Activated CD4-positive, alpha-beta T cell treated with anti-CD3 and anti-CD28 coated beads for 24 hours (primary cell): ENCODE results near the gene PNPT1.
A peak's percentile ranks its signal among the peaks of the same experiment; 100 is the strongest.

Experiments used
- DNase-seq, 2 donors: peaks; one replicate each; pipeline ENCODE4 v3.0.0-alpha.2; 2020; ENCODE audit warnings: low read depth in 2 of 2

The PNPT1 gene

DNA sequence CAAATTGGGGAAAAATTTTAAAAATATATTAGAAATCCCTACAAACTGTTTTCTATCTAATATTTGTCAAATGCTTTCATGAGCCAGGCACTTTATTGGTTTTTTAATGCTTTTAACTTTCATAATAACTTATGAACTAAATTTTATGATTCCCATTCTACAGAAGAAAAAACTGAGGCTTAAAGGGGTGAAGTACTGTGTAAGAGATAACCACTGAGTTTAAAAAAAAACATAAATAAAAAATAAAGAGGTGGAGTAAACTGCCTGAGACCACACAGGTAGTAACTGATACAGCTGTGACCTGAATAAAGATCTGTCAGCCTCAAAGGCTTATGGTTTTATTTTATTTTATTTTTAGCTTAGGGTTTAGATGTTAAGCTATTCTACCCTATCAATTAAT is 24.7 kb downstream of the PNPT1 start:
- no peak for DNase-seq

DNA sequence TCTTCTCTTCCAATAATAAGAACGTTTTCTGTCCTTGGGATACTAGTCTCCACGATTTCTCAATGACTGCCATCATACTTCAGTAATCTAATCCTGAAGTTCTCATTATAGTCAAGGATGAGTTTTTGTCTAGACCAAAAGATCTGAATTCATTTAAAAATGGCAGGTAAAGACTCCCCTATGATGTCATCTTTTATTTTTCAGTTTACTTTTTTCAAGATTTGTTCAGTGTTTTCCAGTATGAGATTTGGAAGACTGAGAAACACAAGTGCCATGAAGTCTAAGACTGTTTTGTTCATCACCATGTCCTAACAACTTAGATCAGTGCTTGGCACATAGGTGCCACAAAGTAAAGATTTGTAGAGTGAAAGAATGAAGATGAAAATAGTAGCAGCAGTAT is 40.4 kb downstream of the PNPT1 start:
- no peak for DNase-seq

DNA sequence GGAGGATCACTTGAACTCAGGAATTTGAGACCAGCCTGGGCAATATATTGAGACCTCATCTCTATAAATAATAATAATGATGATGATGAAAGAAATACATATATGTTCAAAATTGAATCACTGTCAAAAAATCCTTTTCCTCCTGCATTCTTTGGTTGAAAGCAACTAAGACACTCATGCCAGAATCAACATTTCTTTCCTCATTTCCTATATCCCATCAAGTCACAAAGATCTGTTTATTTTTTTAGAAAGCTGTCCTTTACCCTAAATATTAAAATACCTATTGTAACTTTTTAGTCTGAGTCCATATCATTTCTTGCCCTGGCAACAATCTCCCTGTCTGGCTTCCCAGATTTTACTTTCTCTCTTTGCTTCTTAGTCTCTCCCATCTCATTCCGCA is 44.4 kb downstream of the PNPT1 start:
- DNase-seq, result no peak

DNA sequence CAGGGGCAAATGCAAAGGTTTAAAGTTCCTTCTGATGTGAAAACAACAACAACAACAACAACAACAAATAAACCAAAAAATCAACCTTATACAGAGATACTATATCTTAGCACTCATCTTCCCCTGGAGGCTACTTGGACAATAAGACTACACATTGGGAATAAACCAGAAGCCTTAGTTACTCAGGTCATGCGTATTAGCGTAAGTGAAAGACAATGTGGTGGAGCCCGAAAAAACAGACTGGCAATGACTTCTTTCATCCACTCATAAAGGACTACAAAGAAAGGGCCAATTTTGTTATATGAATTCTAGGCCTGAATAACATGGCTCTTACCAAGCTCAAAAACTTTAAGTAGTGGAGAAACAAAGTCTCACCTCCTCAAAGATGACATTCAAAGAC is 56.8 kb downstream of the PNPT1 start:
- no peak for DNase-seq

DNA sequence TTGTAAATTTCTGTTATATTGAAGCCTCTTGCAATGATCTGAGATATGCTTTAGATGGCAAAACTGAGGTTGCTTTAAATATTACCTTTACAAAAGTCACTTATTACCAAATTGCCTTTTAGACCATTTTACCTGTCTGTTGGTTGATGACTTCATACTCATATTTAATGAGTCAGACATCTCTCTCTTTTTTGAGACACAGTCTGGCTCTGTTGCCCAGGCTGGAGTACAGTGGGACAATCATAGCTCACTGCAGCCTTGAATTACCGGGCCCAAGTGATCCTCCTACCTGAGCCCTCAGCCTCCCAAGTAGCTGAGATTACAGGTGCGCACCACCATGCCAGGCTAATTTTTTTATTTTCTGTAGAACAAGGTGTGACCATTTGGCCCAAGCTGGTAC is 64.7 kb downstream of the PNPT1 start:
- DNase-seq, result no peak

DNA sequence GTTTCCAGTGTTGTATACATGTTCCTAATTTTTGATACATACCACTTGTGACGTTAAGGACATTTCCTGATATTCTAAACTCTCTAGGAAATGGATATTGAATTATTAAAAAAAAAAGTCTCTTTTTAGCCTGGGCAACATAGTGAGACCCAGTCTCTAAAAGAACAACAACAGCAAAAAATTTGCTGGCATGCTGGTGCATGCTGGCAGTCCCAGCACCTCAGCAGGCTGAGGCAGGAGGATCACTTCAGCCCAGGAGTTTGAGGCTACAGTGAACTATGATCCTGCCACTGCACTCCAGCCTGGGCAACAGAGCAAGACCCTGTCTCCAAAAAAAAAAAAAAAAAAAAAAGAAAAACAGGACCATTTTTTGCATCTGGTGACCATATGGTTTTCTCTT is 65.7 kb downstream of the PNPT1 start:
- DNase-seq, result no peak

DNA sequence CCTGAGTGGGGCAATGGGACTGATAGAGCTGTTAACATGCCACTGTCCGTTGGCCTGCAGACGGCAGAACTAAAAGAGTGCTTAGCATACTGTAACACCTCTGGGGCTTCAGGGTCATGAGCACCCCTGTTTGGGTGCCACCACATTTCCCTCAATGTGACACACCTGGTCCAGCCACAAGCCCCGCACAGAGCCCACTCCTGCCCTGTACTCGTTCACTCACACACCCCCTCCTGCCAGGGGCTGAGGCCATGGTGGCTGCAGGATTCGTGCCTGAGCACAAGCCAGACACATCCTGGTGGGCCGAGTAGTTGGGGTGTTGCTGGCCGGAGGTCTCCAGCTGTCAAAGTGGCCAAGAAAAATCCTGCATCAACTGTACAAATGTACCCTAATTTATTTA is 71.8 kb downstream of the PNPT1 start:
- no peak for DNase-seq

DNA sequence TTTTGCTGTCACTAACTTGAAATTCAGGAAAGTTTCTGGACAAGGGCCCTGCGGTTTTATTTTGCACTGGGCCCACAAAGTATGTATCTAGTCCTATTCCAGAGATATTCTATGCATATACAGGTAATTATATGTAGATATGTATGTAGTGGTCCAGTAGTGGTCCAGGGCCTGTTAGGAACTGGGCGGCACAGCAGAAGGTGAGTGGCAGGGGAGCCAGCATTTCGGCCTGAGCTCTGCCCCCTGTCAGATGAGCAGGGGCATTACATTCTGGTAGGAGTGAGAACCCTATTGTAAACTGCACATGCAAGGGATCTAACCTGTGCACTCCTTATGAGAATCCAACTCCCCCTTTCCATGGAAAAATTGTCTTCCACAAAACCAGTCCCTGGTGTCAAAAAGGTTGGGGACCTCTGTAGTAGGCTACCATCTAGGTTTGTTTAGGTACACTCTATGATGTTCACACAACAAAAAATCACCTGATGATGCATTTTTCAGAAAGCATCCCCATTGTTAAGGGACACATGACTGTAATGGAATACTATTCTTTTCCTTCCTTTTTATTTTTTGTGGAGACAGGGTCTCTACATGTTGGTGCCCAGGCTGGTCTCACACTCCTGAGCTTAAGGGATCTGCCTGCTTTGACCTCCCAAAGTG is 73.4 kb downstream of the PNPT1 start:
- no peak for DNase-seq

DNA sequence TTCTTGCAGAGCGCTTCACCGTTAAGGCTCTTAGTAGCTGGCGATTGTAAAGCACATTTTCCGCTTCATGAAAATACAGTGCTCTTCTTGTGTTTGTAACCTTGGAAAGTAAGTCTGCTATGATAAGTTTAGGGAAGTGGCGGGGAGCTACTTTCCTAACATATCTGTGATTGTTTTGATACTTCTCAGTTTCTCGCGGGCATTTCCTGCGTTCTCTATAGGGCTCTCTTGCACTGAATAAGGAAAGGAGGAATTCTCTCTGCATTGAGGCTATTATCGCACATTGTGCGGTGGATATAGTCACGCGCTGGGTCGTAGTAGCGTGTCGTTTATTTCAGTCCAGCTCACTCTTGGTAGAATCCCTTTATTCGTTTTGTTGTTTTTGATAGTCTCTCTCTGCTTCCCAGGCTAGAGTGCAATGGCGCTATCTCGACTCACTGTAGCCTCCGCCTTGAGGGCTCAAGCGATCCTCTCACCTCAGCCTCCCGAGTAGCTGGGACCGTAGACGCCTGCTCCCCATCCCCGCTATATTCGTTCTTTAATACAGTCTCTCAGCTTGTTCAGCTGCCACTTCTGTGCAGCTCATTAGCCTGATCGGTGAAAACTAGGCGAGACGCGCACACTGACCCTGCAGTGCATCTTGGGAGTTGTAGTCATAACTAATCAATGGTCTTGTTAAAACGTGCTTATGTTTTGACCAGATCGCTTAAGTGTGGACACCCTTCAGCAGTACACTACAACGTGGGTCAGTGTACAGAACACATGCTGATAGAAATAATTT is 75.2 kb downstream of the PNPT1 start:
- peak in 1 of 2 donors; percentile 33 for DNase-seq

DNA sequence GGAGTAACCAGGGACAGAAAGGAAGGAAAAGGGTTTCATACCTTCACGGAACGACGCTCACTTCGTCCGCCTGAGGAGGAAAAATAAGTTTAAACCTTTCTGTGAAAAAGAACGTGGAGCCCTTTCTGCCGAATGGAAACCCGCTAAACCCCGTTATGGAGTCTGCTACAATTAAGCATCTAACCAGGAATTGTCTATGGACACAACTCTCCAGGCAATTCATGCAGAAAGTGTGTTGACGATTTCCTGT is 75.7 kb downstream of the PNPT1 start:
- no peak for DNase-seq

DNA sequence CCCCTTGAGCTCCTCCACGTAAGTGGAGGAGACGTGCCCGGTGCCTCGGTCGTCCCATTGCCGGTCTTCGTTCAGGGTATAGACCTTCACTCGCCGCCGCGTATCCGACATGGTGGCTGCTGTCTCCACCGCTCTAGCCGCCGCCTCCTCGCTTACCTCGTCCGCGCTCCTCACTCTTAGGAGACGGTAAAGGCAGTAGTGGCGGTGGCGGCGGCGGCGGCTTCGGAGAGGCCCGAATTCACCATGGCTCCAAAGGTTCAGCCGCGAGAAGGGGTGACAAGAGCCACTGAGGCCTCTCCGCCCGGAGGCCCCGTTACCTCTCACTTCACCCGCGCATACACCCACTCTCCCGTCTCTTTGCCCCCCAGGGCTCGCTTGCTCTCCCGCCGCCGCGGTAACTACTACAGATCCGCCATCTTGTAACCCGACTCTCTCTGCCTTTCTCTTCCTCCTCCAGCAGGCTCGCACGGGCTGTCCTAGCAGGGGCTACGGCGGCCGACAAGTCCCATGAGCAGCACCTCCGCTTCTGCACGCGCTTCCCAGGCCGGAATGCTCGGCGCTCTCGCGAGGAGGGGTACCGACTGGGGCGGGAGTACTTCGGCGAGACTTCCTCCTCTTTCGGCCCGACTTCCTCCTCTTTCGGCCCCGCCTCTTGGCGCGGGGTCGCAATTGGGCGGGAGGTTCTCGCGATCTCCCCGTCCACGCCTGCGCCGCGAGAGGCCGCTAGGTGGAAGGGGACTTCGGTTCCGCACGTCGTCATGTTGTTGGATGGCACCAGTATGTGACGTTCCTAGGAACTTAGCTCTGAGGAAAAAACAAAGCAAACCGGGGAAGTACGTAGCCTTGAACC is 76.2 kb downstream of the PNPT1 start, which contains the start of gene PPP4R3B:
PPP4R3B (minus strand) TSS at position 448 of the 850 bp plus-strand sequence; CDS start at position 111, 337 bp downstream.
- peak; percentile 91 to 93 for DNase-seq

DNA sequence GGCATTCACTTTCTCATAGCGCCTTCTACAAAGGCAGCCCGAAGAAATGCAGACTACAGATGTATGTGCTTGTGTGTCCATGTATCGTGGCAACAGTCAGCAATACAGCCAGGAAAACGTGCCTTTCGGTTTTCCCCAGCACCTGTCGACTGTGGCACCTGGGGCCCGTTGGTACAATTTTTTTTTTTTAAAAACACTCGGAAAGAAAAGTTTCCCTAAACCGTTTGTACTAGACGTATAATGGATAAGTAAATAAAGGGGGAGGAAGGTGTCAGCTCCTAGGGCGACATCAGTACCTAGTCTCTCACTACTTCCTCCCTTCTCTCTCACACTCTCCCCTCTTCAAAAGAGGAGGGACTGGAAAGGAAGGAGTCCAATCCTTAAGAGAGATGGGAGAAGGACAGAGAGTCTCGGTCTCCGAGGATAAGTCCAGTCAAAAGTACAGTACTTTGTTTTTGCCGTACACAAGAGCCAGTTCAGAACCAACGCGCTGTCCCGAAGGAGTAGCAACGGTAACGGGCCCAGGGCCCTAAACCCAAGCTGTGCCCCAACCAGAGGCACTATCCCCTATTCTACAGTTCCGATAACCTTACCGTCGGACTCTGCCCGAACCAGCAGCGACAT is 77.0 kb downstream of the PNPT1 start:
- DNase-seq, result no peak

DNA sequence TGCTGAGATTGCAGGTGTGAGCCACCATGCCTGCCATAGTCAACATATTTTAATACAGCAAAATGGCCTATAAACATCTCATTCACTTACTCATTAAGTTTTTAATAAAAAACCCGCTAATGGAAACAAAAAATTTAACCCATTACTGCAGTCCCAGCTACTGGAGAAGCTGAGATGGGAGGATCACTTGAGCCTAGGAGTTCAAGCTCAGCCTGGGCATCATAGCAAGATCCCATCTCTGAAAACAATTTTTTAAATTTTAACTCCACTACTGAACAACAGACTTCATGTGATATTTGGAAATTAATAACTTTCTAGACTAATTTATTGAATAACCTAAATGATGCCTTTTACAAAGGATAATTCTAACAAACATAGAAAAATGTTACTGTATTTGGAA is 81.6 kb downstream of the PNPT1 start:
- no peak for DNase-seq

DNA sequence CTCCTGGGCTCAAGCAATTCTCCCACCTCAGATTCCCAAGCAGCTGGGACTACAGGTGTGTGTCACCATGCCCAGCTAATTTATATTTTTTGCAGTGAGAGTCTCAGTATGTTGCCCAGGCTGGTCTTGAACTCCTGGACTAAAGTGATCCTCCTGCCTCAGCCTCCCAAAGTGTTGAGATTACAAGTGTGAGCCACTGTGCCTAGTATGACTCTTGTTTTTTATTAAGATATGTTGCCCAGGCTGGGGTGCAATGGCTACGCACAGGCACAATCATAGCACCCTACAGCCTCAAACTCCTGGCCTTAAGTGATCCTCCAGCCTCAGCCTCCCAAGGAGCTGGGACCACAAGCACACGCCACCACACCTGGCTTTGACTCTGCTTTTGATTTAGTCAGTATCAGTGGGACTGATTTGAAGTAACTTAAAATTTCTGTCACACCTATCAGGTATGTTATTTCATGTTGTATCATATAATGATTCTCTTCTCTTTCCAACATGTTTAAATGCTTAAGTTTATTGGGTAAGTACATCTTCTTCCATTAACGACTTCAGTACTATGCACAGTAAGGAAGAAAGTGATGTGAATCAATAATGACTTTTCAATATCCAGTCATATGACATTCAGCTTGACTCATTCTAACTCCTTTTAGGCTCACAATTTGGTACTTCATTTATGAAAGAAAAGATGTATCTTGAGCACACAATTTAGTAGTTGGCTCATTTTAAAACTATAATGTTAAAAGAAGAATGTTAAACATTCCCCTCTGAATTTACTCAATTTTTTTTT is 82.5 kb downstream of the PNPT1 start:
- DNase-seq, result no peak

DNA sequence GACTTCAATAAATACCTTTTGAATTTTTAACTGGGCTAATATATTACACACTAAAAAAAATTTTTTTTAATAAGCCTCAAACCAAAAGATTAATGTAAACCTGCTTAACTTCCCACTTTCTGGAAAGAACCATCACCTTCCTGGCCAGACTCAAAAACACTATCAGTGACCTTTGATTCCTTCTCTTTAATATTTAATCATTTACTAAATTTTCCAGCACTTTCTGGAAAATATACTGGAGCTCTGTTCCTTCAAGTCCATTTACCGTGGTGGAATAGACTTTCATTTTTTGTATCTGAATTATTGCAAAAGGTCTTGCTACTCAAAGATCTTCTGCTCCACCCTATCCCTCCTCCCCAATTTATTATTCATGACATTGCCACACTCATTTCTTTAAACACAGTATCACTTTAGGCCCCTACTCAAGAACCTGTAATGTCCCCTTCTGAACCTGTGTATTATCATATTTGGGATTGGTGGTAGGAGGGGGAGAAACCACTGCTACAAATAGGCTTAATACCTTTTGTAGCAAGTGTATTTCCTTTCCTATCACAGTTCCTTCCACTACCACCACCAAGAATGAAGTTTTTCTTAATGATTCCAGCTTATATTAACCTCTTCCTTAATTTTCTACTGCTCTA is 83.6 kb downstream of the PNPT1 start:
- no peak for DNase-seq

DNA sequence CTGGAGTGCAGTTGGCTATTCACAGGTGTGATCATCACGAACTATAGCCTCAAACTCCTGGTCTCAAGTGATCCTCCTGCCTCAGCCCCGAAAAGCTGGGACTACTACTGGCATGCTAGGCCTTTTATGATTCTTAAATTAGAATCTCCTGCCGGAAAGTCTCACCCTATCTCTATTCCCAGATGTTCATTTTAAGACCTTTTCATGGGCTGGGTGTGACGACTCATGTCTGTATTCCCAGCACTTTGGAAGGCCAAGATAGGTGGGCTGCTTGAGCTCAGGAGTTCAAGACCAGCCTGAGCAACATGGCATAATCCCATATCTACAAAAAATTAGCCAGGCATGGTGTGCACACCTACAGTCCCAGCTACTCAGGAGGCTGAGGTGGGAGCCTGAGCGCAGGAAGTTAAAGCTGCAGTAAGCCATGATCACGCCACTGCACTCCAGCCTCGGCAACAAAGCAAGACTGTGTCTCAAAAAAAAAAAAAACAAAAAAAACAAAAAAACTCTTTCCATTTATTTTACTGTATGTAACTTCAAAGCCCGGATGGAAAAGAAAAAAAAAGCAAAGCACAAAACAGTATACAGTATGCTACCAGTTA is 84.3 kb downstream of the PNPT1 start:
- DNase-seq, result no peak

DNA sequence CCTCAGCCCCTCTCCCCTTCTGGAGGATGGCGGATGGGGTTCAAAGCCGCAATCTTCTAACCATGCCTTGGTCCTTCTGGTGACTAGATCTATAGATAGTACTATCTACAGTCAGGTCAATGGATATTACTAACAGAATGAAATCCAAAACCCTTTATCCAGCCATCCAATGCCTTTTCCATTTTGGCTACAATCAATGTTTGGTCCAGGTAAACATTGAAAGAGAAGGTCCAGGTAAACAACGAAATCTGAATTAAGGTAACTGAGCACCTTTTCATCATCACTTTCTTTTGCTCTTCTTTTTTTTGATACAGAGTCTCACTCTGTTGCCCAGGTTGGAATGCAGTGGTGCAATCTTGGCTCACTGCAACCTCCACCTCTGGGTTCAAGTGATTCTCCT is 85.9 kb downstream of the PNPT1 start:
- no peak for DNase-seq

DNA sequence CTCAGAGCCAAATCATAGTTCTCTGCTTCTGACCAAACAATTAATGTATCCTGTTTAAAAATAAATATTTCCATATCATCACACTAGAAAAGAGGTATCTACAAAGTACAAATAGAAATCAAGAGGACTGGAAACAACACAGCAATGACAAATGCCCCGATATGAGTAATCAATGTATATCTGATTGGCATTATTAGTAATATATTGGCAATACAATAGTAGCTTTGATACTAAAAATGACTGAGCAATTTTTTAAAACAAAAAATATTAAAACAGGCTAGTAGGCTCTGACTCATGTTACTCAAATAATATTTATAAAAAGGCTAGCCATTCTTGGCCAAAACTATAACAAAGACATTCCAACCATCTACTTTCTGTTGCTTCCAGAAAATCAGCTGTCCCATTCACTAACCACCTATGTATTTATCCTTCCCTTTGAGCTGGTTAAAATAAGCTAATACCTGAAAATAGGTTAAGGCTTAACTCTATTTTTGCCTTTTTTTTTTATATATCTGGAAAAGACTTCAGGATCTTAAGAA is 89.5 kb downstream of the PNPT1 start:
- no peak for DNase-seq

DNA sequence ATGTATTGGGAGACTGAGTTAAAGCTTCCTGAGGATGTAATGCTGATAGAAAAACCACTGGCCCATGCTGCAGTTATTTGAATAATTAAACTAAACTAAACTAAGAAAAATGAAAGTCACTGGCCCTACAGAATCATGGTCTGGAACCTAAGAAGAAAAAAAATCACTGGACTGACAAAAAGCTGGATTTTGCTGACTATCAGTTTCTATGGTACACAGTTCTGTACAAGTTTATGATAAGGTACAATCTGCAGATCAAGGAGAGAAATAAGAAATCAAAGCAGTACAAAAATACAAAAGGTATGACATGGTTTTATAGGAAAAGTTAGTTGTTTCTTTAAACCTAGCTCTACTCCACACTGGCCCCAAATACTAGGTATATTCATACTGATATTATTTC is 91.8 kb downstream of the PNPT1 start:
- DNase-seq, result no peak

DNA sequence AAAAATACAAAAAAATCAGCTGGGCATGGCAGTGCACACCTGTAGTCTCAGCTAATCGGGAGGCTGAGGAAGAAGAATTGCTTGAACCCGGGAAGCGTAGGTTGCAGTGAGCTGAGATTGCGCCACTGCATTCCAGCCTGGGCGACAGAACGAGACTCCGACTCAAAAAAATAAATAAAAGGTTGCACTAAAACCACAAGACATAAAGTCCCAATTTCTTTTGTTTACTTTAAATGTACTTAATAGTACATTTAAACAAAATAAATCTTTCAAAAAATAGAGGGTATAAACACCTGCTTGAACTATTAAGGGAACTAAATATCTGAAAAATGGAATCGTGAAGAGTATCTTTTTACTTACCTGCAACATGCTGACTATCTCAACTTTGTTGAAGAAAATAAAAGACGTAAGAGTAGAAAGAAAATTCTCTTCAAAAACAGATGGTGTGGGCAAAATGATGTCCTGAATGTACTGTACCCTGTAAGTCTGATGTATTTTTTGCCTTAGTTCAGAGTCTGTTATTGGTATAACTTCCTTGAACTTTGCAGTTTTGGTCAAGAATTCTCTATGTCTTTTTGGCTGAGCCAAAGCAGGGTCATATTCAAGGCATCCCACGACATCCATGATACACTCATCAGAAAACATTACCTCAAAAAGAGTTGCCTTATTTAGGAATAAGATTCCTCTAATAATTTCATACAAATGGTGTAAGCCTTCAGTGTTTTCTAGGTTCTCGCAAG is 95.4 kb downstream of the PNPT1 start:
- no peak for DNase-seq
